K562 treated with DMSO at 1 percent for 12 hours (cell line): ENCODE results near the gene PPP1R9A. TPM values are rescaled to one million over a fixed set of nuclear protein-coding genes. Genes with fewer than 3 reads are reported as not detected.

Experiments
- total RNA-seq: library from RNA; unstranded; fragments of 300-600 nt; gene quantifications from 2 replicates; pipeline ENCODE4 v1.2.3, GENCODE V29; 2022; ENCODE audit not compliant: insufficient read depth

The PPP1R9A gene
- total RNA-seq = not detected in 2 replicates

GRCh38 chr7:94907026-94907810, at the start of gene PPP1R9A:
PPP1R9A (plus strand) TSS chr7:94907594; CDS start chr7:94910114, 2,520 bp downstream.

DNA sequence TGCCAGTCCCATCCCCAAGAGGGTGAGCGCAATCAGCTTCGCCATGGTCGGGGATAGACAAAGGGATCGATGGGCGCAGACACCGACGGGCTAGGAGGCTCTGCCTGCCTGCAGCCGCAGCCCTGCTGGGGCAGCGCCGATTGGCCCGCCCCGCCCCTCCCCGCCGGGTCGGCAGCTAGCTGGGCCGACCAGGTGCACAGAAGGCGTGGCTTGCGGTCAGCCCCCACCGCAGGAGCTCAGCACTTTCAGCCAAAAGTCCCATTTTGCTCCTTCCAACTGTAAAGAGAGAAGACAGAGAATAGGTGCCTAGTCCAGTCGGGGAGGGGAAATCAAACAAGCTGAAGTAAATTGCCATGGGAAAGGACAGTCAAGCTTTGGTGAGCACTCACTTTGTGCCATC, 417.0 kb downstream of the PPP1R9A start, which contains the start of gene PON1:
Gene PON1 (minus strand): TSS at position 102 of the 400 bp plus-strand sequence. CDS start 57 bp downstream, at position 45.

